H9 (cell line): Measurements from ENCODE around the gene OSTC. TPM values are rescaled to one million over a fixed set of nuclear protein-coding genes. Genes with fewer than 3 reads are reported as not detected.

Experiments
- DNase-seq: peaks from one replicate; pipeline ENCODE4 v3.0.0-alpha.2; 2017
- H2AFZ ChIP-seq: one replicate; pipeline ENCODE4 v1.6.1; 2013; ENCODE audit warnings: mild to moderate bottlenecking, low read length, control low read depth, moderate library complexity
- H2AK5ac ChIP-seq: 2 replicates; pipeline ENCODE4 v1.6.1; 2013; ENCODE audit warnings: low read length, control low read depth, mixed read lengths; ENCODE audit not compliant: insufficient read length
- H2BK120ac ChIP-seq: one replicate; pipeline ENCODE4 v1.6.1; 2013; ENCODE audit warnings: low read depth, mild to moderate bottlenecking, low read length, control low read depth, inconsistent platforms; ENCODE audit not compliant: poor library complexity, severe bottlenecking
- H2BK12ac ChIP-seq: 2 replicates; pipeline ENCODE4 v1.6.1; 2013; ENCODE audit warnings: low read length, control low read depth, mixed read lengths, low read depth; ENCODE audit not compliant: insufficient read length
- H2BK15ac ChIP-seq: 2 replicates; pipeline ENCODE4 v1.6.1; 2013; ENCODE audit warnings: low read depth, low read length, control low read depth
- H2BK20ac ChIP-seq: one replicate; pipeline ENCODE4 v1.6.1; 2013; ENCODE audit warnings: low read depth, mild to moderate bottlenecking, low read length, control low read depth, inconsistent platforms; ENCODE audit not compliant: poor library complexity, severe bottlenecking
- H2BK5ac ChIP-seq: 2 replicates; pipeline ENCODE4 v1.6.1; 2013; ENCODE audit warnings: low read length, control low read depth, mixed read lengths; ENCODE audit not compliant: insufficient read length
- H3K14ac ChIP-seq: 2 replicates; pipeline ENCODE4 v1.6.1; 2013; ENCODE audit warnings: low read length, control low read depth; ENCODE audit not compliant: insufficient read depth
- H3K18ac ChIP-seq: 2 replicates; pipeline ENCODE4 v1.6.1; 2013; ENCODE audit warnings: low read depth, mild to moderate bottlenecking, mixed read lengths, low read length, control low read depth; ENCODE audit not compliant: insufficient read length
- H3K23ac ChIP-seq: 2 replicates; pipeline ENCODE4 v1.6.1; 2013; ENCODE audit warnings: low read length, control low read depth, mixed read lengths, low read depth; ENCODE audit not compliant: insufficient read length
- H3K23me2 ChIP-seq: 2 replicates; pipeline ENCODE4 v1.6.1; 2013; ENCODE audit warnings: low read depth, mild to moderate bottlenecking, mixed read lengths, low read length, control low read depth; ENCODE audit not compliant: insufficient read length, poor library complexity, severe bottlenecking
- H3K27ac ChIP-seq: 2 replicates; pipeline ENCODE4 v1.5.1; 2013; ENCODE audit warnings: low read length, control low read depth, mixed read lengths, low read depth; ENCODE audit not compliant: insufficient read length
- H3K27me3 ChIP-seq: 2 replicates; pipeline ENCODE4 v1.6.1; 2013; ENCODE audit warnings: low read length, control low read depth, inconsistent platforms; ENCODE audit not compliant: insufficient read depth
- H3K4ac ChIP-seq: 2 replicates; pipeline ENCODE4 v1.6.1; 2013; ENCODE audit warnings: low read depth, mild to moderate bottlenecking, control low read depth, inconsistent platforms, low read length, moderate library complexity
- H3K4me1 ChIP-seq: 2 replicates; pipeline ENCODE4 v1.6.1; 2013; ENCODE audit warnings: low read length, control low read depth, inconsistent platforms; ENCODE audit not compliant: insufficient read depth
- H3K4me2 ChIP-seq: 2 replicates; pipeline ENCODE4 v1.6.1; 2013; ENCODE audit warnings: low read length, control low read depth, mixed read lengths; ENCODE audit not compliant: insufficient read length, insufficient read depth
- H3K56ac ChIP-seq: 2 replicates; pipeline ENCODE4 v1.6.1; 2013; ENCODE audit warnings: low read depth, mild to moderate bottlenecking, mixed read lengths, low read length, control low read depth; ENCODE audit not compliant: insufficient read length
- H3K79me1 ChIP-seq: 2 replicates; pipeline ENCODE4 v1.6.1; 2013; ENCODE audit warnings: low read depth, mild to moderate bottlenecking, moderate library complexity, low read length, control low read depth, inconsistent platforms; ENCODE audit not compliant: insufficient read depth, poor library complexity, severe bottlenecking
- H3K79me2 ChIP-seq: 2 replicates; pipeline ENCODE4 v1.6.1; 2013; ENCODE audit warnings: low read length, control low read depth, inconsistent platforms; ENCODE audit not compliant: insufficient read depth
- H3K9ac ChIP-seq: 2 replicates; pipeline ENCODE4 v1.6.1; 2013; ENCODE audit warnings: low read length, control low read depth, mixed read lengths; ENCODE audit not compliant: insufficient read length; ENCODE audit errors: extremely low read depth
- H3K9me3 ChIP-seq: one replicate; pipeline ENCODE4 v1.6.1; 2013; ENCODE audit warnings: low read depth, low read length, inconsistent platforms; ENCODE audit not compliant: control insufficient read depth
- H3T11ph ChIP-seq: one replicate; pipeline ENCODE4 v1.6.1; 2013; ENCODE audit warnings: mild to moderate bottlenecking, low read length, control low read depth, inconsistent platforms
- H4K20me1 ChIP-seq: one replicate; pipeline ENCODE4 v1.6.1; 2013; ENCODE audit not compliant: control insufficient read depth, insufficient read length, insufficient read depth
- H4K5ac ChIP-seq: 2 replicates; pipeline ENCODE4 v1.6.1; 2013; ENCODE audit warnings: low read depth, mild to moderate bottlenecking, mixed read lengths, low read length, control low read depth; ENCODE audit not compliant: insufficient read length
- H4K8ac ChIP-seq: replicated peaks from 2 replicates; pipeline ENCODE4 v1.6.1; 2013; ENCODE audit warnings: low read length, control low read depth, mixed read lengths, low read depth; ENCODE audit not compliant: insufficient read length
- H4K91ac ChIP-seq: 2 replicates; pipeline ENCODE4 v1.6.1; 2013; ENCODE audit warnings: low read depth, mild to moderate bottlenecking, moderate library complexity, mixed read lengths, low read length, control low read depth; ENCODE audit not compliant: insufficient read length
- H3K27ac Mint-ChIP-seq, 3 experiments: 2 replicates in 2 of 3; 3 replicates in 1 of 3; pipeline ENCODE4 v1.8.0; 2020 to 2021; ENCODE audit warnings: mixed read lengths in 3 of 3, mild to moderate bottlenecking in 1 of 3, moderate library complexity in 1 of 3
- H3K27me3 Mint-ChIP-seq: 2 replicates; pipeline ENCODE4 v1.8.0; 2021; ENCODE audit warnings: low read depth, mild to moderate bottlenecking, moderate library complexity, mixed read lengths
- H3K36me3 Mint-ChIP-seq, 3 experiments: 2 replicates in 2 of 3; 3 replicates in 1 of 3; pipeline ENCODE4 v1.8.0; 2020 to 2021; ENCODE audit warnings: low read depth in 3 of 3, mixed read lengths in 3 of 3; ENCODE audit not compliant: insufficient read depth in 1 of 3
- H3K4me1 Mint-ChIP-seq, 2 experiments: 2 replicates each; pipeline ENCODE4 v1.8.0; 2020; ENCODE audit warnings: mixed read lengths in 2 of 2
- H3K4me3 Mint-ChIP-seq, 2 experiments: 2 replicates in 1 of 2; 3 replicates in 1 of 2; pipeline ENCODE4 v1.8.0; 2020 to 2021; ENCODE audit warnings: mild to moderate bottlenecking in 2 of 2, mixed read lengths in 2 of 2, moderate library complexity in 1 of 2
- H3K9me3 Mint-ChIP-seq, 2 experiments: 2 replicates in 1 of 2; 3 replicates in 1 of 2; pipeline ENCODE4 v1.8.0; 2020; ENCODE audit warnings: mild to moderate bottlenecking in 2 of 2, mixed read lengths in 2 of 2, moderate library complexity in 1 of 2
- WGBS: extraction: QIAGEN DNeasy Blood & Tissue Kit; methylation state at CpG from one replicate; pipeline ENCODE4 v1.1.7; 2013; ENCODE audit warnings: missing lambda C conversion rate, low lambda C conversion rate, mixed read lengths; ENCODE audit not compliant: insufficient read length; ENCODE audit errors: extremely low coverage; 5-methylcytosine and 5-hydroxymethylcytosine counted together
- total RNA-seq: library from RNA; stranded (reverse); gene quantifications from 2 replicates; pipeline ENCODE4 v1.2.1, GENCODE V29; 2021
- TF ChIP-seq, protein P1 (sequence below): fragments of 200-600 bp; sonication (generic); conservative IDR thresholded peaks from 3 replicates; pipeline ENCODE4 v1.8.0; 2021; ENCODE audit warnings: antibody characterized with exemption, mild to moderate bottlenecking

The OSTC gene
- total RNA-seq, 1 experiment from 2014 or later = 130 TPM

GRCh38 chr4:108685036-108685686 is 34.8 kb downstream of the OSTC start:
- Histone ChIP-seq H3K9me3 (no peaks in the 10 kb centered on the region), H4K91ac (no peak overlapping the region), H3K4me1 (no peaks in the 10 kb centered on the region), H3K79me1 (no peaks in the 10 kb centered on the region), H3K18ac (no peak overlapping the region), H2BK15ac (no peak overlapping the region), H4K5ac (no peak overlapping the region), H2BK12ac (no peak overlapping the region), H3K4ac (no peak overlapping the region), H3K79me2 (no peaks in the 10 kb centered on the region), H2BK5ac (no peak overlapping the region), H3K27me3 (no peaks in the 10 kb centered on the region), H4K8ac (no peak overlapping the region), H3T11ph (no peak overlapping the region), H3K4me2 (no peak overlapping the region), H4K20me1 (no peaks in the 10 kb centered on the region), H3K9ac (no peak overlapping the region), H3K14ac (no peak overlapping the region), H2BK20ac (no peak overlapping the region), H3K56ac (no peak overlapping the region), H3K23ac (no peak overlapping the region), H3K23me2 (no peaks in the 10 kb centered on the region), H2AFZ (peak overlapping the region; percentile 48), H3K27ac (no peak overlapping the region), H2AK5ac (no peak overlapping the region), H2BK120ac (no peak overlapping the region)
- no peaks in the 10 kb centered on the region for H3K27me3 Mint-ChIP-seq
- TF ChIP-seq, protein P1, sequence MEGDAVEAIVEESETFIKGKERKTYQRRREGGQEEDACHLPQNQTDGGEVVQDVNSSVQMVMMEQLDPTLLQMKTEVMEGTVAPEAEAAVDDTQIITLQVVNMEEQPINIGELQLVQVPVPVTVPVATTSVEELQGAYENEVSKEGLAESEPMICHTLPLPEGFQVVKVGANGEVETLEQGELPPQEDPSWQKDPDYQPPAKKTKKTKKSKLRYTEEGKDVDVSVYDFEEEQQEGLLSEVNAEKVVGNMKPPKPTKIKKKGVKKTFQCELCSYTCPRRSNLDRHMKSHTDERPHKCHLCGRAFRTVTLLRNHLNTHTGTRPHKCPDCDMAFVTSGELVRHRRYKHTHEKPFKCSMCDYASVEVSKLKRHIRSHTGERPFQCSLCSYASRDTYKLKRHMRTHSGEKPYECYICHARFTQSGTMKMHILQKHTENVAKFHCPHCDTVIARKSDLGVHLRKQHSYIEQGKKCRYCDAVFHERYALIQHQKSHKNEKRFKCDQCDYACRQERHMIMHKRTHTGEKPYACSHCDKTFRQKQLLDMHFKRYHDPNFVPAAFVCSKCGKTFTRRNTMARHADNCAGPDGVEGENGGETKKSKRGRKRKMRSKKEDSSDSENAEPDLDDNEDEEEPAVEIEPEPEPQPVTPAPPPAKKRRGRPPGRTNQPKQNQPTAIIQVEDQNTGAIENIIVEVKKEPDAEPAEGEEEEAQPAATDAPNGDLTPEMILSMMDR = no peak
- H3K4me3 Mint-ChIP-seq = no peak overlapping the region
- peak overlapping the region in 1 of 3 experiments; percentile 64; a peak in 1 of 7 replicates for H3K27ac Mint-ChIP-seq
- no peaks in the 10 kb centered on the region for H3K9me3 Mint-ChIP-seq
- peaks cover 0 to 2% of the 10 kb centered on the region in 2 experiments; a peak in 1 of 4 replicates for H3K4me1 Mint-ChIP-seq
- no peak for DNase-seq
- H3K36me3 Mint-ChIP-seq = no peaks in the 10 kb centered on the region; a peak in 1 of 7 replicates
- no CpG with 5 or more reads among the region's 4 CpGs for WGBS
